Fibroblast of gingiva (primary cell): Measurements from ENCODE around the gene MLNR.
A peak's percentile ranks its signal among the peaks of the same experiment; 100 is the strongest.

Source experiments
- DNase-seq: peaks from one replicate; pipeline ENCODE4 v3.0.0-alpha.2; 2011; ENCODE audit warnings: low read depth

Gene MLNR, protein sequence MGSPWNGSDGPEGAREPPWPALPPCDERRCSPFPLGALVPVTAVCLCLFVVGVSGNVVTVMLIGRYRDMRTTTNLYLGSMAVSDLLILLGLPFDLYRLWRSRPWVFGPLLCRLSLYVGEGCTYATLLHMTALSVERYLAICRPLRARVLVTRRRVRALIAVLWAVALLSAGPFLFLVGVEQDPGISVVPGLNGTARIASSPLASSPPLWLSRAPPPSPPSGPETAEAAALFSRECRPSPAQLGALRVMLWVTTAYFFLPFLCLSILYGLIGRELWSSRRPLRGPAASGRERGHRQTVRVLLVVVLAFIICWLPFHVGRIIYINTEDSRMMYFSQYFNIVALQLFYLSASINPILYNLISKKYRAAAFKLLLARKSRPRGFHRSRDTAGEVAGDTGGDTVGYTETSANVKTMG

DNA sequence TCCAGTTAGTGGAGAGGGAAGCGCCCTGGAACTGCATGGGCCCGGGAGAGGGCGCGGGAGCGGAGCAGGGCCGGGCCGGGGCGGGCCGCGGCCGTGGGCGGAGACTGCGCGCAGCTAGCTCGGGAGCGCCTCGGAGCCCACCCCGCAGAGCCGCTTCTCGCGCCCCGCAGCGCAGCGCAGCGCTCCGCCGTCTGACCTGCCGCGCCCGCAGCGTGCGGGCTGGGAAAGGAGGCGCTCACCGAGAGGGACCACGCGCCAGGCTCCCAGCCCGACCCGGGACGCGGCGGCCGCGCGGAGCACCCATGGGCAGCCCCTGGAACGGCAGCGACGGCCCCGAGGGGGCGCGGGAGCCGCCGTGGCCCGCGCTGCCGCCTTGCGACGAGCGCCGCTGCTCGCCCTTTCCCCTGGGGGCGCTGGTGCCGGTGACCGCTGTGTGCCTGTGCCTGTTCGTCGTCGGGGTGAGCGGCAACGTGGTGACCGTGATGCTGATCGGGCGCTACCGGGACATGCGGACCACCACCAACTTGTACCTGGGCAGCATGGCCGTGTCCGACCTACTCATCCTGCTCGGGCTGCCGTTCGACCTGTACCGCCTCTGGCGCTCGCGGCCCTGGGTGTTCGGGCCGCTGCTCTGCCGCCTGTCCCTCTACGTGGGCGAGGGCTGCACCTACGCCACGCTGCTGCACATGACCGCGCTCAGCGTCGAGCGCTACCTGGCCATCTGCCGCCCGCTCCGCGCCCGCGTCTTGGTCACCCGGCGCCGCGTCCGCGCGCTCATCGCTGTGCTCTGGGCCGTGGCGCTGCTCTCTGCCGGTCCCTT, at the start of gene MLNR:
Gene MLNR (plus strand): TSS at position 303 of the 820 bp plus-strand sequence. CDS start 0 bp downstream, at position 303.
- peak; percentile 19 for DNase-seq

DNA sequence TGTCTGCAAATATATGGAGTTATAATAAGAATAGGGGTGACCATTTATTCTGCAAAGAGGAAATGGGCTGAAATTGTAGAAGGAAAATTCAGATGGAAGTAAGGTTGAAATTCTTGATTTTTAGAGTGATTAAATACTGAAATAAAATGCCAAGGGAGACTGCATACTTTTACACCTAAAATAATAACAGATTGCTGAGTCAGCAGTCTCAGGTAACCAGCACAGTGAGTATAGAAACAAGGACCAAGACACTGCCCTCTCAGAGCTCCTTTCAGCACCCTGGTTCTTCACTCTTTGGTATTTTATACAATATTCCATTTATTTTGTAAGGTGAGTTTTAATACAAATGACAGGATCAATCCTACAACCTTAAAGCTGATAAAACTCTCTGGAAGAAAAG, 48.8 kb upstream of the MLNR start:
- no peak for DNase-seq

DNA sequence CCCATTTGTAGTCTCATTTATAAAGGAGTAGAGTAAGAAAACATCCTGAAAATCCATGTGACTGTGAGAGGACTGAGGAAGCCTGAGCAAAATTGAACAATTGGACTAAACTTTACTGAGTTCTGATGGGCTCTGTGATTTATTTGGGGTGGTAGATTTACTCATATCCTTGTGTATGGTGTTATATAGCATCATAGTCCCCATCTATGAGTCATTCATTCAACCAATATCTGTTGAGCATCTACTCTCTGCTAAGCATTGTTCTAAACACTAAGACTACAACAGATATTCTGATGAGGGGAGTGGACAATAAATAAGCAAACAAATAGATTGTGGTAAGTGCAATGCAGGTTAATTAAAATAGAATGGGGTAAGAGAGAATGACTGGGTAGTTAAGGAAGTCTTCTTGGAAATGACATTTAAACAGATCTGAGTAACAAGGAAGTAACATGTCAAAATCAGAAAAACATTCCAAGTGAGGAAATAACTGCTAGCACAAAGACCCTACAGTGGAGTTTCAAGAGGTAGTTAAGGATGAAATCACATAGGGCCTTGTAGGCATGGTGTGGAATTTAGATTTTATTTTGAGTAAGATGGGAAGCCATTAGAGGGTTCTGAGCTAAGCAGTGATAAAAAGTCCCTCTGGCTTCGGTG, 36.3 kb upstream of the MLNR start:
- DNase-seq: no peak

DNA sequence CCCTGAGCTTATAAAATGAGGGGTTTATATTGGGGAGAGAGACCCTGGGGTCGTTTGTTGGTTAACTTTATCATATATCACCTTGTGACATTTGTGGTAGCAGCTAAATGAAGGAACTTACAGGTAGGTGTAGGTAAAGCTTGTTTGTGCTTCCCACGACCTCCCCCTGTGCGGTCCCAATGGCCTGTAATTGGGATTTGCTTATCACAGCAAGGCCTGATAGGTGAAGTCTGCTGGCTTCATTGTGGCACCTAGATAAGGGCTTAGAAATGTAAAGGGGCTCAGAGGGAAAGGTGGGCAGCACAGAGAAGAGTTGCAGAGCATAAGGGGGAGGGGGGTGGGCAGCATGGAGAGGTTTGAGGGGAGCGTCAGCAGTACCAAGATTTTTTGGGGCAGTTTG, 35.5 kb upstream of the MLNR start:
- DNase-seq: no peak

DNA sequence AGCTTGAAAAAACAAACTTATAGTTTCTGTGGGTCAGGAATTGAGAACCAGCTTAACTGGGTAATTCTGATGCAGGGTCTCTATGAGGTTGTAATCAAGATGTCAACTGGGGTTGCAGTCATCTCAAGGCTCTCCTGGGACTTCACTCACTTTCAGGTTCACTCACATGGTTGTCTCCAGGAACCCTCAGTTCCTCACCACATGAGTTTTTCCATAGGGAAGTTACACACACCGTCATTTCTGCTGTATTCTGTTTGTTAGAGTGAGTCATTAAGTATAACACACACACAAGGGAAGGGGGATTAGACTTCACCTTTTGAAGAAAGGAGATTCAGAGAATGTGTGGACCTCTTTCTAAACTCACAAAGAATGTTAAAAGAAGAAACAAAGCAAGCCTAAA, 34.9 kb upstream of the MLNR start:
- DNase-seq: no peak

DNA sequence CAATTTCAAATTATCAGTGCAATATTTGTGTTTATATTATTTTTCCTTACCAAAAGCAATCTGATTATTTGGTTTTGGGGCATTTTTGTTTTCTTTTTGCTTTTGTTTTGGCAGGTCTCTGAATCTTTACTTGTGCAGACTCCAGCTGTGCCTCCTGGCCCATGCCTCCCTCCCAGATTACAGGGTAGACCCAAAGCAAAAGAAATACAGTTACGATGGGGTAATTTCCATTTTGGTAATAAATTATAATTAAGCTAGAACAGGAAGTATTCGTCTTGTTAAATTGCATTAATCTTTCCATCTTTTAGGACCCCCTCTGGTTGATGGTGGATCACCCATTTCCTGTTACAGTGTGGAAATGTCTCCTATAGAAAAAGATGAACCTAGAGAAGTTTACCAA, 29.2 kb upstream of the MLNR start:
- DNase-seq: no peak

DNA sequence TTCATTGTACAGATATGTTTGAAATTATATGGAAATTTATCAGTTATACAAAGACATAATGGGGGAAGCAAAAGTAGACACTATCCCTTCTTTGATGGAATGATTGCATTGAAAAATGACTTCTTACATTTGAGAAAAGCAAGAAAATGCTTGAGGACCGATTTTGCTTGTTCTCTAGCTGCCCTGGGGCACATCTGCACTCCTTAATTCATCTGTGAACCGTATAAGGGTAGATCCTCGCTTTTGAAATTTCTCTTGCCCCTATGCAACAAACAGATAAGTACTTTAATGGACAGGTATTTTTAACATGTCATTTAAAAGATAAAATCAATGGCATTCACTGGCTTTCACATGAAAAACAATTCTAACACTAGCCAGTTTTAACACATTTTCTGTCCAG, 13.5 kb upstream of the MLNR start:
- DNase-seq: no peak

DNA sequence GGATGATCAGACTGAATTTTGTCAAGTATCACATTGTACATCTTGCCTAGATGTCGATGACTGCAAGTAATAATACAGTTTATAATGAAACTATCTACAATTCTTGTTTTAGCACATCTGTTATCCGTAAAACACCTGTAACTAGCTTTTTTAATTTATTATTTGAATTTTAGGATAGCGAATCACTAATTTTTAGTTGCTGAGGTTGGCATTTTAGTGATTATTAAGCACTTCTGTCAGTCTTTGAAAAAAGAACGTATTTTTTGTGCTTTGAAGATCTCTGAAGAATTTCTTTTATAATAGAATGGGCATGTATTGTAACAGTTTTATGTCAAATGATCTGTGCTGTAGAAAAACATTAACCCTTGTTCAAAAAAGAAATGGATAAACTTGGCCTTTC, 11.5 kb upstream of the MLNR start:
- DNase-seq: no peak

DNA sequence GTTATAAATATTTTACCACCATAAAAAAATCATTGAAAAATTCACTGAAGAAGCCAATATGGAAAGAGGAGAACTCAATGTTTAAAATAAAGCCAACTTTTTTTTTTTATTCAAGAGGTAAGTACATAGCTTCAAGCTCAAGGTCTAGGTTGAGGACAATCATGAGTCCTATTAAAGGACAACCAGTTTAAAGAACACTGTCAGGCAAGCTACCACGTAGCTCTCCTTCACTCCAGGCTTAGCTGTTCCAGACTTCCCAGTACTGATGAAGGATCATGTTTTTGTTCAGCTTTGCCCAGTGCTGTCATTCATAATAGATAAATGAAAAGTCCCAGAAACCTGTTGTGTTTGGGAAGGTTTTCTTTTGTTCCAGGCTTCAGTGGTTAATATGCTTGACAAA, 10.0 kb upstream of the MLNR start:
- no peak for DNase-seq

DNA sequence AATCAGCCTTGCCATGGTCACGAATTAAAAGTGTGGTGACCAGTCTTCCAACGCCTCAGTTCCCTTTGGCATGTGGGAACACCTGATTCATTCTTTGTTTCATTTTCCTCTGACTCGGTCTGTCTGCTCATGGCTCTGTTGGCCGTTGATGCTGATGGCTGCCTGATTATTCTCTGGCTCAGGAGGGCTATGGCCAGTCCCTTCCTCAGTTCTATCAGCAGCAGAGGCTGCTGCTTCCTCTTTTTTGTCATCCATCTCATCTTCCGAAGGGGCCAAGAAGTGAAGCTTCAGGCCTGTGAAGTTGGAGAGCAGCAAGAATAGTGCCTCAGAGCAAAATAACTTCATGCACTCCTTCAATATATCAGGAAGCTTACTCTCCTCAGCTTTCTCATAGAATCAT, 9.5 kb upstream of the MLNR start:
- DNase-seq: no peak

DNA sequence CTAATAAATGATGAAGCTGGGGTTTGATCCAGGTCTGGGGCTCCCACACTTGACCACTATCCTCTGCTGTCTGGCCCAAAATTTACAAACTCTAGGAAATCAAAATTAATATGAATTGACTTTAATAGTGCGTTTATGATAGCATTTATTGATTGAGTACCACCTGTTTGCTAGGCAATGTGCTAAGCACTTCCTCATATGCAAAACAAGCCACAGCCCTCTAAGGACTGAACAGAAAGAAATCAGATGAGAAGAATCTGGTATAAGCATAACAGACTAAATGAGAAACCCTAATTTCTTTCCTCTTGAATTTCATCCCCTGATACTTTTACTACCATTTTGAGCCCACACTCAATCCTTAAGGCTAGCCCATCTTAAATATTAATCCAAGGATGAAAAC, 6.6 kb upstream of the MLNR start:
- no peak for DNase-seq

DNA sequence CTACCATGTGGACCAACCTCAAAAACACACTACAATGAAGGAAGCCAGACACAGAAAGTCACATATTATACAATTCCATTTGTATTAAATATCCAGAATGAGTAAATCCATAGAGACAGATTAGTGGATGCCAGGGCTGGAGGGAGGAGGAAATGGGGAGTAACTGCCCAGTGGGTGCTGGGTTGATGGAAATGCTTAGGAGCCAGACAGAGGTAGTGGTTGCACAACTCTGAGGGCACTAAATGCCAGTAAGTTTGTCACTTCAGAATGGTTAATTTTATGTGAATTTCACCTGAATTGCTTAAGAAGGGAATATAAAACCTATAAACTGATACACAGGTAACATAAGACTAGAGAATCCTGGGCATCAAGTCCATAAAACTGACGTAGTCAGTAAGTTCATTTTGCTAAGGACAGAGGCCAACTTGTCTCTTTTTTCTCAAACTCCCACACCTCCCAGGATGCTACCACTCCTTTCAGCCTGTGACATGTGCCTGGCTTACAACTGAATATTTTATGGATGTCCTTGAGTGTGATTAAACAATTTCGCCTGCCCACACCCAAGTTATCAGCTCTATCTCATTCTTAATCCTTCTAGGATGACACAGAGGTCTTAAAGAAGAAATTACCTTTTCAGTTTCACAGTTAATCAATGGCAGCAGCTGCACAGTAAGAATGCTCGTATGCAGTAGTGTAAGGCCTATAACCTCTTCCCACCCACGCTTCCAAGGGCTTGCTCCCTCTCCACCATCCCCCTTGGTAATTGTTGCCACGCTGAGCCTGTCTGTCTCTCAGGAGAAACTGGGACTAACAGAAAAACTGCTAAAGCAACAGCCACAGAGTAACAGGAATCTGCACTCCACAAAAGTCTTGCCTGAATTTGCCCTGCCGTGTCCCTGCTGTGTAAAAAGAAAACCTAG, 5.9 kb upstream of the MLNR start:
- no peak for DNase-seq

DNA sequence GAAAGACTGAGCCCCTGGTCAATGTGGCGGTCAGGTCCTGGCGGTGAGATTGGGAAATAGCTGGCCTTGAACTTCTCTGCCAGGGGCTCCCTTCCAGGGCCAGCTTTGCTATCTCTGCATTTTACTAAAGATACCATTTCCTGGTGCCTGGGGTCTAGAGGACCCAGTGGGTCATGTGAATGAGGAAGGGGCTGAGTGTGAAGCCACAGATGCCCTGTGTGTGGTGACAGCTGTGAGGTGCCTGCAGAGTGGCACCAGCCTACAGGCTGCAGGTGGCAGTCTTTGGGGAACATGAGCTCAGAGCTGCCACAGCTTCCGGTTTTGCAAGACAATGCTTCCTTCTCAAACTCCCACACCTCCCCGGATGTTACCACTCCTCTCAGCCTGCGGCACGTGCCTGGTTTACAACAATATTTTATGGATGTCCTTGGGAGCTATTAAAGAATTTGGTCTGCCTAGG, 5.2 kb upstream of the MLNR start:
- DNase-seq: no peak

DNA sequence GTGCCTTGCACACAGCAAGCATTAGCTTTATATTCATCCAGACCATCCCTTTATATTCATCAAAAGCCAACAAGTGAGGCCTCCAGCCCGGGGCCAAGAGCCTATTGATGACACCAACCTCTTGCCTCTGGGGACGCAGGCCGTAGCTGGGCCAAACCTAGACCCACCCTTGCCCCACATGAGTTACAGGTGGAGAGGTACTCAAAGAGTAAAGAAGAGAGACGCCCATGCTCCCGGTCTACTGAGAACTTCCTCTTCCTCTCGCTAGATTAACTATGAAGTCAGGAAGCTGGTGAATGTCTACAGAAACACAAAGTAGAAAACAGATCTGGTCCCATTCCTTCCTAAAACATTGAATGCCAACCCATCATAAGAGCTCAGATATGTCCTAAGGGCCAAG, 3.8 kb upstream of the MLNR start:
- DNase-seq: no peak

DNA sequence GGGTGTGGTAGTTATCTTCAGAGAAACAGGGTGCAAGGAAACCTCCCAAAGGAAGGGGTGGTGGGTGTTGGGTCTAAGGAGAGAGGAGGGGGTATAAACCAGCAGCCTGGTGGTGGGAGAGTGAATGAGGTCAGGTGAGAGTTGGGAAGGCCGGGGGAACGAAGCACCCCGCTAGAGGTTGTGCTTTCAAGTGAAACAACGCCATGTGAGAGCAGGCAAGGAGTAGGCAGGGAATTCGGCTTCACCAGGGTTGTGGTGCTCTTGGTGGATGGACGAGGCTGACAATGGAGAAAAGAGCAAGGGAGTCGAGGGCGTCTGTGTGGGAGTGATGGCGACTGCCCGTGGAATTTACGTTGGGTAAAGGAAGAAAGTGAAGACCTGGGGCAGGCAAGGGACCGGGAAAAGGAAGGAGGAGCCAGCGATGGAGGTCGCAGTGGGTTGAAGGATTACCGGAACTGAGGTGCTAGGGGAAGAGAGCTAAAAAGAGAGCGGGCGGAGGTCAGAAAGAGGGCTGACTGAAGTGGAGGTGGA, 2.1 kb upstream of the MLNR start:
- DNase-seq: no peak

DNA sequence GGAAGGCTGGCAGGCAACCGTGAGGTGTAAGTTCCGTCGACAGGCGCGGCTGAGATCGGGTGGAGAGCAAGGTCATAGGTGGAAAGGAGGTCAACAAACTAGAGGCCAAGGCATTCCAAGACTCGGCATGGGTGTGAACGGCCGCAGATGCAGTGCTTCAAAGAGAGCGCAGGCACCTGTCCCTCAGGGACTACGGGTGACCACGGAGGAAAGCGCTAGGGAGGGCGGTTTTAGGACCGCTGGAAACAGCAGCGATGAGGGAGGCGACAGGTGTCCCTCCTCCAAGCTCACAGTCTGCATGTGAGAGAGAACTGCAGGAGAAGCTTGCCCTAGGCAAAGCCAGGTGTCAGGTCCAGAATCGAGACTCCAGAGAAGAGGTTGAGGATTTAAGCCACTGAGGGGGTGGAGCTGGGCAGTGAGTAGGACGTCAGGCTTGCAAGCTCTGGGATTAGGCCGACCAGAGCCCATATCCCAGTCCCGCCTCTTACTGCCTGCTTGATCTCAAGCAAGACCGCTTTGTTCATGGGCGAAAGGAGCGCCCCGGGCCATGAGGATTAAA, 1.6 kb upstream of the MLNR start:
- DNase-seq: no peak

DNA sequence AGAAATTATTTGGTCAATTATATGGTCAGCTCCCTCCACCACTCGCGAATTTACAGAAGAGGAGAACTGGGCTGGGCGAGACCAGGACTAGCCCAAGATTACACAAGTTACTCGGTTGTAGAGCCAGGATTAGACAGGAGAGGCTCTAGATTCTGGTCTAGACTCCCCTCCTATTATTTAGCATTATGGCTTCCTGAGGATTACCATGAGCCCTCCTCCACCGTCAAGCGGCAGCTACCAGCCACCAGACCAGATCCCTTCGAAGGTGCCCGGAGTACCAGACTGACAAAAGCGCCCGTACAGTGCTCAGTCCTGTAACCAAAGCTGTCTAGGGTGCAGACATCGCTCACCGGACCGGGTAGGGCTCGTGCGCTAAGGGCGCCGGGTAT, 497 bp upstream of the MLNR start:
- DNase-seq: no peak

DNA sequence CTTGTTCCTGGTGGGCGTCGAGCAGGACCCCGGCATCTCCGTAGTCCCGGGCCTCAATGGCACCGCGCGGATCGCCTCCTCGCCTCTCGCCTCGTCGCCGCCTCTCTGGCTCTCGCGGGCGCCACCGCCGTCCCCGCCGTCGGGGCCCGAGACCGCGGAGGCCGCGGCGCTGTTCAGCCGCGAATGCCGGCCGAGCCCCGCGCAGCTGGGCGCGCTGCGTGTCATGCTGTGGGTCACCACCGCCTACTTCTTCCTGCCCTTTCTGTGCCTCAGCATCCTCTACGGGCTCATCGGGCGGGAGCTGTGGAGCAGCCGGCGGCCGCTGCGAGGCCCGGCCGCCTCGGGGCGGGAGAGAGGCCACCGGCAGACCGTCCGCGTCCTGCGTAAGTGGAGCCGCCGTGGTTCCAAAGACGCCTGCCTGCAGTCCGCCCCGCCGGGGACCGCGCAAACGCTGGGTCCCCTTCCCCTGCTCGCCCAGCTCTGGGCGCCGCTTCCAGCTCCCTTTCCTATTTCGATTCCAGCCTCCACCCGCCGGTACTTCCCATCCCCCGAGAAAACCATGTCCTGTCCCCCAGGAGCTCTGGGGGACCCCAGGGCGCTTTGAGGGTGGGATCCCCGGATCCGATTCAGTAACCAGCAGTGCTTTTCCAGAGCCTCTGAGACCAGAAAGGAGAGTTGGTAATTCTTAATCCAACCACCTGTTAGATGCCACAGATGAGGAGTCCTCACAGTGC, 885 bp downstream of the MLNR start:
- no peak for DNase-seq

DNA sequence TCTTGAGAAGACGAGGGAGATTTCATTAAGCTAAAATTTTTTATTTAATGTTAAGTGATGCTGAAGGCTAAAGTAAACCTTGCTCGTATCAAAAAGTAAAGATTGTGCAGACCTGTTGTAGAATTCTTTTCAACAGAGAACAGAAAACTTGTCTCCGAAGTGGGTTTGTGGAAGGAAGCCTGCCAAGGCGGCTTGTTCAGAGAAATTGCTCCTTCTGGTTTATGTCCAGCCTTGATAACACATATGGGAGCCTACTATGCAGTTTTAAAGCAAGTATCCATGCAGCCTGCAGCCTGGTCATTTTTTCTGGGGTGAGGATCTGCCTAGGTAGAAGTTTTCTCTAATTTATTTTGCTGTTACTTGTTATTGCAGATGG, 1.4 kb downstream of the MLNR start:
- DNase-seq: no peak

DNA sequence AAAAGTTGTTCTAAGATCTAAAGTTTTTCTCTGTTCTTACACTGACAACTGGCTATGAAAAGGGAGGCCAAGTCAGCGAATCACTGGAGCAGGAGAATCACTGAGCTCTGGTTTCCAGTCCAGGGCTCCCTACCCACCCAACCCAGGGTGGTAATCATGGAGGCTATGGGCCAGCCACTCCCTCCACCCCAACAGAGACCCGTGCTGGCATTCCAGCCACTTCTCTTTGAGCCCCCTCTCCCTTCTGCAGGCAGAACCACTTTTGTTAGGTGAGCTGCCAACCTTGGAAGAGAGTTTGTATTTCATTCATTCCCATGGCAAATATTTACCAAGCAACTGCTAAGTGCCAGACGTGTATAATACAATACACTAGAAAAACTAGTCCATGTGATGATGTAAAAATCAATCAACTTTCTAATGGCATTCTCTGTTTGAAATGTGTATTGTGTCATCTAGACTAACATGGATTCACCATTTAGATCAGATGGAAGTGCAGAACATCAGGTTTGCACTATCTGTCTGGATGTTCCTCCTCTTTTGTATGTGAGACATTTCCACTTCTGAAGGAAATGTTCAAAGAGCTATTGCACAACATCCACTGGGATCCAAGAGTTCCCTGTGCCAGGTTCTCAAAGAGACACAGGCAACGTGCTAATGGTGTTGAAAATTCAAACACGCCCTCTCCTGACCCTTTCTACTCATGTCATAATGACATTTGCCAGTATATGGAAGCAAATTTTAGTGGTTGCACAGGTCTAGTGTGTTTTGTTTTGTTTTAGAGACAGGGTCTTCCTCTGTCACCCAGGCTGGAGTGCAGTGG, 5.3 kb downstream of the MLNR start:
- DNase-seq: peak; percentile 26
